Tibial nerve (tissue), 4 donors: ENCODE results near the gene PHF5A.

Experiments
- CTCF ChIP-seq, 5 experiments: fragments of 200-600 bp in 3 of 5; fragments of 450-650 bp in 2 of 5; sonication (generic) in 3 of 5; IDR thresholded peaks; one replicate each; pipeline ENCODE4 v1.5.1; 2016 to 2019; ENCODE audit warnings: antibody characterized with exemption in 5 of 5, mild to moderate bottlenecking in 3 of 5, moderate library complexity in 2 of 5
- EP300 ChIP-seq, 2 donors: sonication (generic); formaldehyde crosslinking; IDR thresholded peaks; one replicate each; pipeline ENCODE4 v1.6.1; 2017; ENCODE audit warnings: antibody characterized with exemption in 2 of 2, mild to moderate bottlenecking in 1 of 2
- POLR2A ChIP-seq, 2 donors: fragments of 450-650 bp; IDR thresholded peaks; one replicate each; pipeline ENCODE4 v1.6.1; 2017; ENCODE audit warnings: antibody characterized with exemption in 2 of 2, mild to moderate bottlenecking in 2 of 2, moderate library complexity in 2 of 2

DNA sequence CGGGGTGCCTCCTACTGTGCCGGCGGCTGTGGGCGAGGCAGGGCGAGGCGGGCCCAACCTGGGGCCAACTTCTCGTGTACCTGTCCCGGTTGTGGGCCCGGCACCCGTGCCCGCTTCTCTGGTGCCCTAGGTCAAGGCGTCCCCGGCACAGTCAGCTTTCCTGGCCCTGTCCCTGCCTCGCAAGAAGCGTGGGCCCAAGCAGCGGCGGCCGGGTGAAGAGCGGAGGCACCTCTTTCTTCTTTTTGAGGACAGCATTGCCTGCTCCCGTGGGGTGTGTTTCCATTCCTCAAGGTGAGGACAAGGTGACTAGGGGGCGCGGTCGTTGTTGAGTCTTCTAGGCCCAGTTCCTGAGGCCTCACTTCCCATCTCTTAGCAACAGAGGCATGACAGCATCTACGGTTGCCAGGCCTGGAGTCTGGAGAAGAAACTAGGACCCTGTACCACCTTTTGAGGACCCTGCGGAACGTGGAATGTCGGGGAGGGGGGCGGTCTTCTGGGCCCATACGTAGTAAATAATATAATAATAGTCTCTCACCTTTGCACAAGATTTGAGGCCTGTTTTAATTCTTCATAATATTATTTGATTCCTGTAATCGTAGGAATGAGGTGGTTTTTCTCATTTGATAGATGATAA, 843 bp upstream of the PHF5A start:
- TF ChIP-seq CTCF (IDR thresholded peaks at IDR 0.05) (no peak), POLR2A (IDR thresholded peaks at IDR 0.05) (no peak), EP300 (IDR thresholded peaks at IDR 0.05) (no peak)
